Activated T-helper 1 cell treated with anti-CD3 and anti-CD28 coated beads, Interleukin-12 subunit alpha, Interleukin-12 subunit beta, Interleukin-2, Interleukin-4 antibody, amounts not matched to agents 30 ng/mL and 10 ng/mL and 1 ng/mL, durations not matched to agents 14 hours and 24 hours and 36 hours (primary cell): Measurements from ENCODE around the gene ANO3. TPM values are rescaled to one million over a fixed set of nuclear protein-coding genes. Genes with fewer than 3 reads are reported as not detected.
A peak's percentile ranks its signal among the peaks of the same experiment; 100 is the strongest.
"Not testable (repeated sequence)": the region's sequence is repeated elsewhere in the genome, so short reads cannot be mapped to it uniquely, and the experiment has no call there.

Experiments
- DNase-seq: peaks from one replicate; pipeline ENCODE4 v3.0.0; 2021; ENCODE audit warnings: low spot score
- H3K27ac Mint-ChIP-seq: one replicate; pipeline ENCODE4 v1.8.0; 2021; ENCODE audit warnings: mild to moderate bottlenecking, mixed read lengths
- H3K27me3 Mint-ChIP-seq: one replicate; pipeline ENCODE4 v1.8.0; 2022; ENCODE audit warnings: mild to moderate bottlenecking, moderate library complexity, mixed read lengths; ENCODE audit not compliant: insufficient read depth
- H3K36me3 Mint-ChIP-seq: one replicate; pipeline ENCODE4 v1.8.0; 2021; ENCODE audit warnings: low read depth, mixed read lengths
- H3K4me1 Mint-ChIP-seq: one replicate; pipeline ENCODE4 v1.8.0; 2021; ENCODE audit warnings: low read depth, mixed read lengths
- H3K4me3 Mint-ChIP-seq: one replicate; pipeline ENCODE4 v1.8.0; 2021; ENCODE audit warnings: mild to moderate bottlenecking, moderate library complexity, mixed read lengths
- H3K9me3 Mint-ChIP-seq: one replicate; pipeline ENCODE4 v1.8.0; 2021; ENCODE audit warnings: mixed read lengths
- intact Hi-C: fragments of 100-400 bp; cut with micrococcal nuclease; formaldehyde crosslinking; loops from one replicate; pipeline ENCODE4 v1.15.1; 2024
- total RNA-seq: library from RNA; stranded (reverse); gene quantifications from 2 replicates; pipeline ENCODE4 v1.2.3, GENCODE V29; 2022

Gene ANO3
- total RNA-seq, 1 donor from 2014 or later = not detected

DNA sequence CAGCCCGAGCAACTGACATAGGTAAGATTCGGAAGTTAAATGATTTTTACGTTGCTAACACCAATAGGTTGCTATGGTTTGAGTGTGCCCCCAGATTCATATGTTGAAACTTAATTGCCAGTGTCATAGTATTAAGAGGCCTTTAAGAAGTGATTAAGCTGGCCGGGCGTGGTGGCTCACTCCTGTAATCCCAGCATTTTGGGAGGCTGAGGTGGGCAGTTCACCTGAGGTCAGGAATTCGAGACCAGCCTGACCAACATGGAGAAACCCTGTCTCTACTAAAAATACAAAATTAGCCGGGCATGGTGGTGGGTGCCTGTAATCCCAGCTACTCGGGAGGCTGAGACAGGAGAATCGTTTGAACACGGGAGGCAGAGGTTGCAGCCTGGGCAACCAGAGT, 311.4 kb downstream of the ANO3 start:
- H3K36me3 Mint-ChIP-seq, H3K4me1 Mint-ChIP-seq, intact Hi-C loops, DNase-seq, H3K4me3 Mint-ChIP-seq, H3K27ac Mint-ChIP-seq, H3K9me3 Mint-ChIP-seq, H3K27me3 Mint-ChIP-seq: not testable (repeated sequence)

DNA sequence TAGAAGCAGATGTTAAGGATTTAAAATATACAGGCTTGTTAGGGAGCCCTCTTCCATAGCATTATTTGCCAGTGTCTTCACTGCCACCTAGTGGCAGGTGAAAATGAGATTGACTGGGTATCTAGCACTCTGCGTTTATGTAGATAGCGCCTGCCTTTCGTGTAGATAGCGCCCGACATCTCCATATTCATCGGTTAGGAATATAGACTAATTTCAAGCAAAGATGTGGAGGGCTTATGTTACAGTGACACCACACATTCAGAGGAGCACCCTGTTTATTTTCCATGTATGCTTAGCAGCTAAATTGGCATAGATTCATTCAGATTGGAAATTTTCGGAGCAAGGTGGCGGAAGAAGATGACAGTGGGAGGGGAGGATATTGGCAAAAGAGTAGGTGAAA, 318.0 kb downstream of the ANO3 start:
- no peak overlapping the region for H3K4me3 Mint-ChIP-seq
- no peaks in the 10 kb centered on the region for H3K27me3 Mint-ChIP-seq
- H3K9me3 Mint-ChIP-seq = no peaks in the 10 kb centered on the region
- no peaks in the 10 kb centered on the region for H3K4me1 Mint-ChIP-seq
- no peaks in the 10 kb centered on the region for H3K36me3 Mint-ChIP-seq
- no peak overlapping the region for H3K27ac Mint-ChIP-seq
- intact Hi-C loops = no loop called here
- DNase-seq = peak; percentile 8

DNA sequence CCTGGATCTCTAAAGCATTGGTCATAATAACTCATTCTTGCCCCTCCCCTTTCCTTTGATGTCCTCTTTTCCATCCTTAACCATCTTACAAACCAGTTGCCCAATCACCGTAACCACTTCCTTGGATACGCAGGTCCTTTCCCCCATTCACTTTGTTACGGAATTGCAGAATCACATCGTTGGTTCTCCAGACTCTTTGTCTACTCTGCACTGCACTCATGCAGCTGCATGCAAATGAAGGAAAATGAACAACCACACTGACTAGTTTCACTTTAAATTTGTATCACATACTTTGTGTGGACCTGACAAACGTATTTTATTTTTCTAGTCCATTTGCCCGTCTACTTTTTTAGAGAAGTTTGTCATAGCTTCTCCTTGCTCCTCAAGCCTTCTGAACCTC, 320.0 kb downstream of the ANO3 start:
- Mint-ChIP-seq H3K36me3 (no peaks in the 10 kb centered on the region), H3K4me1 (no peaks in the 10 kb centered on the region), H3K4me3 (no peak overlapping the region), H3K9me3 (no peaks in the 10 kb centered on the region), H3K27me3 (no peaks in the 10 kb centered on the region), H3K27ac (no peak overlapping the region)
- DNase-seq = no peak
- intact Hi-C loops = no loop called here

GRCh38 chr11:26655287-26655686, 323.4 kb downstream of the ANO3 start:
- H3K27me3 Mint-ChIP-seq = no peaks in the 10 kb centered on the region
- H3K4me3 Mint-ChIP-seq = no peak overlapping the region
- DNase-seq = no peak
- H3K4me1 Mint-ChIP-seq = no peaks in the 10 kb centered on the region
- H3K27ac Mint-ChIP-seq = no peak overlapping the region
- intact Hi-C loops = no loop called here
- H3K9me3 Mint-ChIP-seq = no peaks in the 10 kb centered on the region
- no peaks in the 10 kb centered on the region for H3K36me3 Mint-ChIP-seq

GRCh38 chr11:26662916-26663315, 331.0 kb downstream of the ANO3 start:
- no peaks in the 10 kb centered on the region for H3K36me3 Mint-ChIP-seq
- no peaks in the 10 kb centered on the region for H3K27me3 Mint-ChIP-seq
- intact Hi-C loops = no loop called here
- no peaks in the 10 kb centered on the region for H3K4me1 Mint-ChIP-seq
- DNase-seq = no peak
- H3K9me3 Mint-ChIP-seq = no peaks in the 10 kb centered on the region
- H3K4me3 Mint-ChIP-seq = no peak overlapping the region
- no peak overlapping the region for H3K27ac Mint-ChIP-seq

- Mint-ChIP-seq H3K27me3 (no peaks in the 10 kb centered on the region), H3K9me3 (no peaks in the 10 kb centered on the region), H3K36me3 (no peaks in the 10 kb centered on the region), H3K4me3 (no peak overlapping the region), H3K4me1 (no peaks in the 10 kb centered on the region), H3K27ac (no peak overlapping the region)
- DNase-seq = no peak
- intact Hi-C loops = no loop called here
Measured at GRCh38 chr11:26665036-26665435, 333.1 kb downstream of the ANO3 start.

- no peaks in the 10 kb centered on the region for H3K36me3 Mint-ChIP-seq
- H3K4me1 Mint-ChIP-seq = no peaks in the 10 kb centered on the region
- intact Hi-C loops = no loop called here
- H3K4me3 Mint-ChIP-seq = no peak overlapping the region
- no peak for DNase-seq
- H3K27me3 Mint-ChIP-seq = no peaks in the 10 kb centered on the region
- no peak overlapping the region for H3K27ac Mint-ChIP-seq
- no peaks in the 10 kb centered on the region for H3K9me3 Mint-ChIP-seq
Measured at GRCh38 chr11:26665946-26666345, 334.0 kb downstream of the ANO3 start.

GRCh38 chr11:26675233-26675928, 343.5 kb downstream of the ANO3 start:
- Mint-ChIP-seq H3K9me3 (no peaks in the 10 kb centered on the region), H3K36me3 (no peaks in the 10 kb centered on the region), H3K27ac (no peak overlapping the region), H3K4me1 (no peaks in the 10 kb centered on the region), H3K27me3 (no peaks in the 10 kb centered on the region), H3K4me3 (no peak overlapping the region)
- no peak for DNase-seq
- intact Hi-C loops = no loop called here

- Mint-ChIP-seq H3K27ac (no peak overlapping the region), H3K4me3 (no peak overlapping the region), H3K9me3 (no peaks in the 10 kb centered on the region), H3K4me1 (no peaks in the 10 kb centered on the region), H3K36me3 (no peaks in the 10 kb centered on the region), H3K27me3 (no peaks in the 10 kb centered on the region)
- intact Hi-C loops = no loop called here
- no peak for DNase-seq
Measured at GRCh38 chr11:26676641-26677040, 344.7 kb downstream of the ANO3 start.

- no peaks in the 10 kb centered on the region for H3K27me3 Mint-ChIP-seq
- H3K27ac Mint-ChIP-seq = no peak overlapping the region
- no peaks in the 10 kb centered on the region for H3K36me3 Mint-ChIP-seq
- no peaks in the 10 kb centered on the region for H3K9me3 Mint-ChIP-seq
- no peaks in the 10 kb centered on the region for H3K4me1 Mint-ChIP-seq
- DNase-seq = no peak
- no peak overlapping the region for H3K4me3 Mint-ChIP-seq
- intact Hi-C loops = no loop called here
Measured at GRCh38 chr11:26677566-26677965, 345.6 kb downstream of the ANO3 start.

DNA sequence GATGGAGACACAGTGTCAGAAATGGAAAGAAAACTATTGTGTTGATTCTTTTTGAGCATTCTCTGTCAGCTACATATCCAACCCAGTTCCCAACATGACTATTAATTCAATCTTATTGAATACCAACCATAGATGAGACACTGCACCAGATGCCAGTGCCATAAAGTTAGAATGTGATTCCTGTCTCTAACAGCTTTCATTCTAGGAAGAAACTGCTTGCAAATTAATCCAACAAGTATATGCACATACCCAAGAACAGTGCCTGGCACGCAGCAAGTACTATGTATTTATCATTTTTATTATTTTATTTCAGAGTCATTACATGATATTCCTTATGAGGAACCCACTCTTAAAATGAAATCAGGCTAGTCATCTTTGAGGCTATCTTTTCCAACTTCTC, 355.4 kb downstream of the ANO3 start:
- no peaks in the 10 kb centered on the region for H3K27me3 Mint-ChIP-seq
- no peak overlapping the region for H3K4me3 Mint-ChIP-seq
- intact Hi-C loops = no loop called here
- H3K36me3 Mint-ChIP-seq = no peaks in the 10 kb centered on the region
- H3K4me1 Mint-ChIP-seq = no peaks in the 10 kb centered on the region
- H3K9me3 Mint-ChIP-seq = no peaks in the 10 kb centered on the region
- no peak for DNase-seq
- H3K27ac Mint-ChIP-seq = no peak overlapping the region

DNA sequence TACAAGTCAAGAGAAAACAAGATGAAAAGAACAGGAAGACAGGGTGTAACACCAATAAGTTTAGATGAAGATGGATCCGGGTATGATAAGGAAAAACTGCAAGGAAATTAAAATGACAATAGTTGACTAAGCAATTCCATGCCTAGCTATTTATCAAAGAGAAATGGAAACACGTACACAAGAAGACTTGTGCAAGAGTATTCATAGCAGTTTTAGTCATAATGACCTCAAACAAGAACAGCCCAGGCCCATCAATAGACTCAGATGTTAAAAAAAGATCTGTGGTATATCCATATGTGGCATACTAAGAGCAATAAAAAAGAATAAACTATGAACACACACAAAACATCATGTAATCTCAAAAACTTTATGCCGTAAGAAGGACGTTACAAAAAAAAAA, 356.8 kb downstream of the ANO3 start:
- DNase-seq = no peak
- no peak overlapping the region for H3K4me3 Mint-ChIP-seq
- intact Hi-C loops = no loop called here
- no peaks in the 10 kb centered on the region for H3K36me3 Mint-ChIP-seq
- H3K4me1 Mint-ChIP-seq = no peaks in the 10 kb centered on the region
- no peak overlapping the region for H3K27ac Mint-ChIP-seq
- H3K27me3 Mint-ChIP-seq = no peaks in the 10 kb centered on the region
- no peaks in the 10 kb centered on the region for H3K9me3 Mint-ChIP-seq

DNA sequence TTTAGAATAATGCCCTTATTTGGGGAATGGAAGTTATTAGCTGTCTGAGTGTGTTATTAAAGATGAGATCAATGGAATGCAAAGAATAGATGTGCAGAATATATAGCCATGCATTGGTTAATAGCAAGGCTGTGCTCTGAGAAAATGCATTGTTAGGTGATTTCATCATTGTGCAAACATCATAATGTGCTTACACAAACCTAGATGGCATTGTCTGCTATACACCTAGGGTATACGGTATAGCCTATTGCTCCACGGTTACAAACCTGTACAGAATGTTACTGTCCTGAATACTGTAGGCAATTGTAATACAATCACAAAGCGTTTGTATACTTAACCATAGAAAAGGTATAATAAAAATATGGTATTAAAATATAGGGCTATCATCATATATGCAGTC, 364.4 kb downstream of the ANO3 start:
- intact Hi-C loops = no loop called here
- Mint-ChIP-seq H3K36me3 (no peaks in the 10 kb centered on the region), H3K4me1 (no peaks in the 10 kb centered on the region), H3K27me3 (no peaks in the 10 kb centered on the region), H3K9me3 (no peaks in the 10 kb centered on the region), H3K4me3 (no peak overlapping the region), H3K27ac (no peak overlapping the region)
- no peak for DNase-seq

DNA sequence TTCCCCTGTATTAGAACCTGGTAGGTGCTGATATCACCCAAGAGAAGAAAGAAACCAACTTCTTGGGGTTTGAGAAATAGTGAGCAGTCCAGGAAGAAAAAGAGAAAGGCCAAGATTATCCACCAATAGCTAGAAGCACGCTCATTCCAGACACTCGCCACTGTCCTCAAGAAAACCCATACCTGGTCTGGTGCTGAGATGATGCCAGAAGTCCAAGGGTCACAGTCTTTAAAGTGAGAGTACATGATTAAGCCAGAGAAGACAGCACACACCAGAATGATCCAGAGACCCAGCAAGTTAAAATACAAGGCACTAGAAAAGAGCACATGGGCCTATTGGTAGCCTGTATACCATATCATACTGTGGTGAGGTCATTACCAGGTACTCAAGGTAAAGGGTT, 366.3 kb downstream of the ANO3 start:
- Mint-ChIP-seq H3K27ac (no peak overlapping the region), H3K4me1 (no peaks in the 10 kb centered on the region), H3K27me3 (no peaks in the 10 kb centered on the region), H3K4me3 (no peak overlapping the region), H3K9me3 (no peaks in the 10 kb centered on the region), H3K36me3 (no peaks in the 10 kb centered on the region)
- intact Hi-C loops = no loop called here
- no peak for DNase-seq
